Measurements from ENCODE around the gene PDZRN3. TPM values are rescaled to one million over a fixed set of nuclear protein-coding genes. Genes with fewer than 3 reads are reported as not detected.

PDZRN3 gene
- total and polyA plus RNA-seq, 2 donors (not counting 3 experiments of a cell fraction or from before 2014, with no cell fraction given): not detected

- no peak for TF ChIP-seq MYC (IDR thresholded peaks at IDR 0.05; ENCODE audit: low read depth, low read length)
- TF ChIP-seq POLR2A (IDR thresholded peaks at IDR 0.05; ENCODE audit: low read depth, low read length): no peak
- no peak for TF ChIP-seq GATA2 (IDR thresholded peaks at IDR 0.05; ENCODE audit: insufficient read depth, insufficient read length, low read depth, low read length)
- H3K9ac ChIP-seq (replicated peaks; ENCODE audit: extremely low read depth, insufficient read depth, low read length): no peak overlapping the region
- FAIRE-seq (no peak), DNase-seq (ENCODE audit: low read depth, low spot score) (no peak)
- no peaks in the 10 kb centered on the region for H3K9me3 ChIP-seq (replicated peaks; ENCODE audit: control insufficient read depth, insufficient read depth, low read length)
- no peaks in the 10 kb centered on the region for H3K36me3 ChIP-seq (ENCODE audit: control insufficient read depth in 2 of 2, extremely low read depth in 1 of 2, insufficient read depth in 2 of 2, low read length in 2 of 2)
- dilution Hi-C loops (cut with MboI; ENCODE audit: extremely low pct_ligation_motif_present, low sequenced_read_pairs) (no loop called here), intact Hi-C loops (cut with micrococcal nuclease) (no loop called here)
- no peaks in the 10 kb centered on the region for H3K9me1 ChIP-seq (replicated peaks; ENCODE audit: control insufficient read depth, extremely low read depth, insufficient read depth, low read length)
- no peak overlapping the region for H3K4me3 ChIP-seq (replicated peaks in 1 of 3; ENCODE audit: insufficient read depth in 1 of 3, low read depth in 1 of 3, low read length in 3 of 3)
- CTCF ChIA-PET: no interaction called here
- no peaks in the 10 kb centered on the region for H3K4me1 ChIP-seq (ENCODE audit: control insufficient read depth, extremely low read depth, insufficient read depth, low read length)
- H4K20me1 ChIP-seq (replicated peaks; ENCODE audit: control insufficient read depth, extremely low read depth, insufficient read depth, low read length): no peaks in the 10 kb centered on the region
- H2AFZ ChIP-seq (ENCODE audit: low read depth, low read length): no peak overlapping the region
- H3K27ac ChIP-seq (ENCODE audit: insufficient read depth, low read depth, low read length): no peak overlapping the region
- H3K79me2 ChIP-seq (ENCODE audit: control insufficient read depth, insufficient read depth, low read length): no peaks in the 10 kb centered on the region
- no peaks in the 10 kb centered on the region for H3K27me3 ChIP-seq (ENCODE audit: control insufficient read depth in 2 of 2, insufficient read depth in 2 of 2, low read length in 2 of 2)
- H3K4me2 ChIP-seq (ENCODE audit: insufficient read depth, low read length): no peak overlapping the region
- no TSS peak for BruUV-seq (replicated peaks)
- POLR2A ChIA-PET: no interaction called here
Measured at GRCh38 chr3:73653877-73654276, 29.1 kb upstream of the PDZRN3 start.

GRCh38 chr3:73653351-73653750 is 28.6 kb upstream of the PDZRN3 start:
- no peak for DNase-seq (ENCODE audit: low read depth, low spot score)
- no TSS peak for BruUV-seq (replicated peaks)

More at GRCh38 chr3:73653351-73653750, 28.6 kb upstream of the PDZRN3 start:
- Histone ChIP-seq H3K4me1 (ENCODE audit: control insufficient read depth, extremely low read depth, insufficient read depth, low read length) (no peaks in the 10 kb centered on the region), H3K4me3 (replicated peaks in 1 of 3; ENCODE audit: insufficient read depth in 1 of 3, low read depth in 1 of 3, low read length in 3 of 3) (no peak overlapping the region), H3K27me3 (ENCODE audit: control insufficient read depth in 2 of 2, insufficient read depth in 2 of 2, low read length in 2 of 2) (no peaks in the 10 kb centered on the region), H3K36me3 (ENCODE audit: control insufficient read depth in 2 of 2, extremely low read depth in 1 of 2, insufficient read depth in 2 of 2, low read length in 2 of 2) (no peaks in the 10 kb centered on the region), H3K9ac (replicated peaks; ENCODE audit: extremely low read depth, insufficient read depth, low read length) (no peak overlapping the region), H3K27ac (ENCODE audit: insufficient read depth, low read depth, low read length) (no peak overlapping the region), H2AFZ (ENCODE audit: low read depth, low read length) (no peak overlapping the region), H3K79me2 (ENCODE audit: control insufficient read depth, insufficient read depth, low read length) (no peaks in the 10 kb centered on the region), H3K9me1 (replicated peaks; ENCODE audit: control insufficient read depth, extremely low read depth, insufficient read depth, low read length) (no peaks in the 10 kb centered on the region), H3K4me2 (ENCODE audit: insufficient read depth, low read length) (no peak overlapping the region), H3K9me3 (replicated peaks; ENCODE audit: control insufficient read depth, insufficient read depth, low read length) (no peaks in the 10 kb centered on the region), H4K20me1 (replicated peaks; ENCODE audit: control insufficient read depth, extremely low read depth, insufficient read depth, low read length) (no peaks in the 10 kb centered on the region)
- no peak for FAIRE-seq
- intact Hi-C loops (cut with micrococcal nuclease) (no loop called here), dilution Hi-C loops (cut with MboI; ENCODE audit: extremely low pct_ligation_motif_present, low sequenced_read_pairs) (no loop called here)
- POLR2A ChIA-PET: no interaction called here
- CTCF ChIA-PET: no interaction called here
- TF ChIP-seq, protein P1, sequence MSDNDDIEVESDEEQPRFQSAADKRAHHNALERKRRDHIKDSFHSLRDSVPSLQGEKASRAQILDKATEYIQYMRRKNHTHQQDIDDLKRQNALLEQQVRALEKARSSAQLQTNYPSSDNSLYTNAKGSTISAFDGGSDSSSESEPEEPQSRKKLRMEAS (IDR thresholded peaks at IDR 0.05; ENCODE audit: insufficient read depth, insufficient read length): no peak
- TF ChIP-seq MYC (IDR thresholded peaks at IDR 0.05; ENCODE audit: low read depth, low read length) (no peak), FOS (IDR thresholded peaks at IDR 0.05; ENCODE audit: borderline replicate concordance, insufficient read depth, low read length) (no peak), JUN (IDR thresholded peaks at IDR 0.05; ENCODE audit: borderline replicate concordance, insufficient read depth, insufficient read length, low read depth) (no peak), POLR2A (IDR thresholded peaks at IDR 0.05; ENCODE audit: low read depth, low read length) (no peak), EZH2 (IDR thresholded peaks at IDR 0.05; ENCODE audit: borderline replicate concordance, low read depth, low read length, severe bottlenecking) (no peak), GATA2 (IDR thresholded peaks at IDR 0.05; ENCODE audit: insufficient read depth, insufficient read length, low read depth, low read length) (no peak)
